Common myeloid progenitor, CD34-positive (primary cell): ENCODE results near the gene KITLG.

Source experiments
- CTCF ChIA-PET: fragments of 350-600 bp; sonication (Branson Sonifier 250); formaldehyde crosslinking; loops from one replicate; lab custom pipeline; 2021; ENCODE audit warnings: antibody characterized with exemption; lab: Charles Lee
- POLR2A ChIA-PET: fragments of 350-600 bp; sonication (Branson Sonifier 250); formaldehyde crosslinking; loops from one replicate; lab custom pipeline; 2021; ENCODE audit warnings: antibody characterized with exemption; lab: Charles Lee
- DNase-seq, 3 donors: peaks; one replicate each; pipeline versions ENCODE4 v3.0.0 to v3.0.0-alpha.2; 2013
- H3K27ac ChIP-seq, 2 experiments: 1 replicate in 1 of 2; 2 replicates in 1 of 2; pipeline ENCODE4 v1.7.0; 2013; ENCODE audit warnings: inconsistent platforms in 2 of 2, low read length in 2 of 2, mild to moderate bottlenecking in 2 of 2, low read depth in 1 of 2, moderate library complexity in 1 of 2; ENCODE audit not compliant: severe bottlenecking in 2 of 2, insufficient read depth in 1 of 2, poor library complexity in 1 of 2
- H3K27me3 ChIP-seq, 5 experiments: replicated peaks in 2 of 5; 1 replicate in 3 of 5; 2 replicates in 2 of 5; pipeline versions ENCODE4 v1.6.1 to v1.7.0; 2013; ENCODE audit warnings: low read length in 4 of 5, mild to moderate bottlenecking in 2 of 5, moderate library complexity in 2 of 5, inconsistent platforms in 1 of 5; ENCODE audit not compliant: insufficient read depth in 5 of 5, control insufficient read depth in 4 of 5
- H3K36me3 ChIP-seq, 4 experiments: 1 replicate in 2 of 4; 2 replicates in 2 of 4; pipeline versions ENCODE4 v1.6.1 to v1.7.0; 2013; ENCODE audit warnings: low read length in 3 of 4, control low read depth in 1 of 4, mild to moderate bottlenecking in 1 of 4; ENCODE audit not compliant: control insufficient read depth in 4 of 4, insufficient read depth in 4 of 4
- H3K4me1 ChIP-seq, 4 experiments: 1 replicate in 3 of 4; 2 replicates in 1 of 4; pipeline versions ENCODE4 v1.6.1 to v1.7.1; 2013; ENCODE audit warnings: low read length in 3 of 4, mild to moderate bottlenecking in 3 of 4, control low read depth in 1 of 4, inconsistent platforms in 1 of 4, moderate library complexity in 1 of 4; ENCODE audit not compliant: control insufficient read depth in 4 of 4, insufficient read depth in 4 of 4; ENCODE audit errors: control extremely low read depth in 1 of 4
- H3K4me3 ChIP-seq, 7 experiments: 1 replicate in 4 of 7; 2 replicates in 3 of 7; pipeline versions ENCODE4 v1.5.1 to v1.7.0; 2013; ENCODE audit warnings: mild to moderate bottlenecking in 7 of 7, low read length in 6 of 7, moderate library complexity in 6 of 7, inconsistent platforms in 2 of 7, low read depth in 2 of 7, control low read depth in 1 of 7; ENCODE audit not compliant: insufficient read depth in 4 of 7, control insufficient read depth in 1 of 7; ENCODE audit errors: extremely low read depth in 1 of 7
- H3K9me3 ChIP-seq, 5 experiments: 1 replicate in 4 of 5; 2 replicates in 1 of 5; pipeline versions ENCODE4 v1.6.1 to v1.7.1; 2013; ENCODE audit warnings: low read length in 4 of 5, mild to moderate bottlenecking in 2 of 5, inconsistent platforms in 1 of 5, low read depth in 1 of 5, moderate library complexity in 1 of 5; ENCODE audit not compliant: control insufficient read depth in 4 of 5, insufficient read depth in 2 of 5; ENCODE audit errors: control extremely low read depth in 1 of 5
- WGBS: methylation state at CpG from one replicate; pipeline ENCODE4 v1.1.5; 2013; ENCODE audit not compliant: insufficient coverage; 5-methylcytosine and 5-hydroxymethylcytosine counted together

KITLG gene

GRCh38 chr12:88577537-88577936 is 2.7 kb downstream of the KITLG start:
- peaks cover 0 to 37% (median 14%) of the 10 kb centered on the region in 5 experiments for H3K27me3 ChIP-seq
- POLR2A ChIA-PET, result no interaction called here
- CTCF ChIA-PET, result interaction anchor here (1.3 kb wide), 1 partner anchor 9 kb away, joined by 3 read pairs; no protein-coding TSS in a partner anchor
- no peaks in the 10 kb centered on the region for H3K9me3 ChIP-seq
- DNase-seq, result peak in 2 of 3 donors; percentile 10 to 14
- peaks cover 0 to 25% (median 16%) of the 10 kb centered on the region in 4 experiments for H3K4me1 ChIP-seq
- WGBS, result no CpG with 5 or more reads among the region's 1 CpG
- no peak overlapping the region for H3K4me3 ChIP-seq
- no peaks in the 10 kb centered on the region for H3K36me3 ChIP-seq
- H3K27ac ChIP-seq, result no peak overlapping the region

- Histone ChIP-seq H3K4me3 (no peak overlapping the region), H3K4me1 (peaks cover 0 to 25% (median 16%) of the 10 kb centered on the region in 4 experiments), H3K36me3 (no peaks in the 10 kb centered on the region), H3K9me3 (no peaks in the 10 kb centered on the region), H3K27ac (no peak overlapping the region), H3K27me3 (peaks cover 0 to 36% (median 14%) of the 10 kb centered on the region in 5 experiments)
- POLR2A ChIA-PET, result no interaction called here
- WGBS, result no CpG with 5 or more reads among the region's 1 CpG
- CTCF ChIA-PET, result interaction anchor here (1.3 kb wide), 1 partner anchor 9 kb away, joined by 3 read pairs; no protein-coding TSS in a partner anchor
- DNase-seq, result no peak
Measured at GRCh38 chr12:88576866-88577265, 3.4 kb downstream of the KITLG start.

GRCh38 chr12:88575361-88575970 is 4.8 kb downstream of the KITLG start:
- DNase-seq, result no peak

GRCh38 chr12:88574278-88574677 is 6.0 kb downstream of the KITLG start:
- POLR2A ChIA-PET, result no interaction called here
- H3K9me3 ChIP-seq, result no peaks in the 10 kb centered on the region
- no peak overlapping the region for H3K27ac ChIP-seq
- no peak for DNase-seq
- H3K4me3 ChIP-seq, result no peak overlapping the region
- 94% methylated on average over 2 of the region's 2 CpGs for WGBS
- no peaks in the 10 kb centered on the region for H3K36me3 ChIP-seq
- CTCF ChIA-PET, result no interaction called here
- peaks cover 0 to 8% (median 1%) of the 10 kb centered on the region in 4 experiments for H3K4me1 ChIP-seq
- H3K27me3 ChIP-seq, result peaks cover 0 to 13% (median 6%) of the 10 kb centered on the region in 5 experiments

More at GRCh38 chr12:88575361-88575970, 4.8 kb downstream of the KITLG start:
- ChIA-PET CTCF (no interaction called here), POLR2A (no interaction called here)
- H3K9me3 ChIP-seq, result no peaks in the 10 kb centered on the region
- no peaks in the 10 kb centered on the region for H3K36me3 ChIP-seq
- H3K27me3 ChIP-seq, result peaks cover 0 to 23% (median 10%) of the 10 kb centered on the region in 5 experiments
- H3K4me3 ChIP-seq, result no peak overlapping the region
- WGBS, result no CpG with 5 or more reads among the region's 2 CpGs
- peaks cover 0 to 20% (median 13%) of the 10 kb centered on the region in 4 experiments for H3K4me1 ChIP-seq
- H3K27ac ChIP-seq, result no peak overlapping the region

GRCh38 chr12:88573583-88573982 is 6.7 kb downstream of the KITLG start:
- Histone ChIP-seq H3K27ac (no peak overlapping the region), H3K4me3 (no peak overlapping the region), H3K4me1 (peaks cover 0 to 4% (median 0%) of the 10 kb centered on the region in 4 experiments), H3K27me3 (peaks cover 0 to 6% (median 2%) of the 10 kb centered on the region in 5 experiments), H3K9me3 (no peaks in the 10 kb centered on the region), H3K36me3 (no peaks in the 10 kb centered on the region)
- 94% methylated on average over 4 of the region's 4 CpGs for WGBS
- POLR2A ChIA-PET, result no interaction called here
- no peak for DNase-seq
- CTCF ChIA-PET, result interaction anchor here (0.6 kb wide), 1 partner anchor 76 kb away, joined by 3 read pairs; no protein-coding TSS in a partner anchor

- POLR2A ChIA-PET, result interaction anchor here (0.7 kb wide), 1 partner anchor 8 kb away, joined by 3 read pairs; no protein-coding TSS in a partner anchor
- no peaks in the 10 kb centered on the region for H3K36me3 ChIP-seq
- H3K4me1 ChIP-seq, result peaks cover 0 to 4% (median 0%) of the 10 kb centered on the region in 4 experiments
- CTCF ChIA-PET, result interaction anchor here (0.6 kb wide), 1 partner anchor 77 kb away, joined by 3 read pairs; no protein-coding TSS in a partner anchor
- DNase-seq, result peak in 2 of 3 donors; percentile 2 to 3
- no peaks in the 10 kb centered on the region for H3K27me3 ChIP-seq
- no peak overlapping the region for H3K27ac ChIP-seq
- H3K9me3 ChIP-seq, result no peaks in the 10 kb centered on the region
- WGBS, result 0% methylated on average over 1 of the region's 4 CpGs
- H3K4me3 ChIP-seq, result no peak overlapping the region
Measured at GRCh38 chr12:88572781-88573549, 7.3 kb downstream of the KITLG start.
